HG02798 (cell line): ENCODE measurements around the gene FMOD.

ENCODE experiments used
- ATAC-seq: cut with Tn5 transposase; IDR thresholded peaks from one replicate; pipeline ENCODE4 v1.9.1; 2021; ENCODE audit warnings: mild to moderate bottlenecking; ENCODE audit not compliant: unreplicated experiment, poor library complexity

Gene FMOD

DNA sequence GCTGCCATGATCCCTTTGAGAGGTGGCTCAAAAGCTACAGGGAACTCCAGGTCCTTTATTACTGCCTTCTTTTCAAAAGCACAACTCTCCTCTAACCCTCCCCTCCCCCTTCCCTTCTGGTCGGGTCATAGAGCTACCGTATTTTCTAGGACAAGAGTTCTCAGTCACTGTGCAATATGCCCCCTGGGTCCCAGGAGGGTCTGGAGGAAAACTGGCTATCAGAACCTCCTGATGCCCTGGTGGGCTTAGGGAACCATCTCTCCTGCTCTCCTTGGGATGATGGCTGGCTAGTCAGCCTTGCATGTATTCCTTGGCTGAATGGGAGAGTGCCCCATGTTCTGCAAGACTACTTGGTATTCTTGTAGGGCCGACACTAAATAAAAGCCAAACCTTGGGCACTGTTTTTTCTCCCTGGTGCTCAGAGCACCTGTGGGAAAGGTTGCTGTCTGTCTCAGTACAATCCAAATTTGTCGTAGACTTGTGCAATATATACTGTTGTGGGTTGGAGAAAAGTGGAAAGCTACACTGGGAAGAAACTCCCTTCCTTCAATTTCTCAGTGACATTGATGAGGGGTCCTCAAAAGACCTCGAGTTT, 42.5 kb downstream of the FMOD start:
- ATAC-seq: no peak

DNA sequence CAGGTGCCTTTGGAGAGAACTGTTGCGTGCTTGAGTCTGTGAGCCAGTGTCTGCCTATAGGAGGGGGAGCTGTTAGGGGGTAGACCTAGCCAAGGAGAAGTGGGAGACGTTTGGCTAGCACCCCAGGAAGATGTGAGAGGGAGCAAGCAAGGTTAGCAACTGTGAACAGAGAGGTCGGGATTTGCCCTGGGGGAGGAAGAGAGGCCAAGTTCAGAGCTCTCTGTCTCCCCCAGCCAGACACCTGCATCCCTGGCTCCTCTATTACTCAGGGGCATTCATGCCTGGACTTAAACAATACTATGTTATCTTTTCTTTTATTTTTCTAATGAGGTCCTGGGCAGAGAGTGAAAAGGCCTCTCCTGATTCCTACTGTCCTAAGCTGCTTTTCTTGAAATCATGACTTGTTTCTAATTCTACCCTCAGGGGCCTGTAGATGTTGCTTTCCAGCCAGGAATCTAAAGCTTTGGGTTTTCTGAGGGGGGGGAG, 43.2 kb downstream of the FMOD start:
- no peak for ATAC-seq

DNA sequence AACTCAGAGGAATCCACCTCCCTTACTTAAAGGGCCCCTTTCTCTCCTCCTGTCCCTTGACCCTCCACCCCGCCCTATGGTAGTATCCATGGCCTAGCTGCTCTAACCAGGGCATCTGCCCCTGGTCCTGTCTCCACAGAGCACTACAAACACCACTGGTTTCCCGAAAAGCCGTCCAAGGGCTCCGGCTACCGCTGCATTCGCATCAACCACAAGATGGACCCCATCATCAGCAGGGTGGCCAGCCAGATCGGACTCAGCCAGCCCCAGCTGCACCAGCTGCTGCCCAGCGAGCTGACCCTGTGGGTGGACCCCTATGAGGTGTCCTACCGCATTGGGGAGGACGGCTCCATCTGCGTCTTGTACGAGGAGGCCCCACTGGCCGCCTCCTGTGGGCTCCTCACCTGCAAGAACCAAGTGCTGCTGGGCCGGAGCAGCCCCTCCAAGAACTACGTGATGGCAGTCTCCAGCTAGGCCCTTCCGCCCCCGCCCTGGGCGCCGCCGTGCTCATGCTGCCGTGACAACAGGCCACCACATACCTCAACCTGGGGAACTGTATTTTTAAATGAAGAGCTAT, 43.9 kb downstream of the FMOD start:
- no peak for ATAC-seq

DNA sequence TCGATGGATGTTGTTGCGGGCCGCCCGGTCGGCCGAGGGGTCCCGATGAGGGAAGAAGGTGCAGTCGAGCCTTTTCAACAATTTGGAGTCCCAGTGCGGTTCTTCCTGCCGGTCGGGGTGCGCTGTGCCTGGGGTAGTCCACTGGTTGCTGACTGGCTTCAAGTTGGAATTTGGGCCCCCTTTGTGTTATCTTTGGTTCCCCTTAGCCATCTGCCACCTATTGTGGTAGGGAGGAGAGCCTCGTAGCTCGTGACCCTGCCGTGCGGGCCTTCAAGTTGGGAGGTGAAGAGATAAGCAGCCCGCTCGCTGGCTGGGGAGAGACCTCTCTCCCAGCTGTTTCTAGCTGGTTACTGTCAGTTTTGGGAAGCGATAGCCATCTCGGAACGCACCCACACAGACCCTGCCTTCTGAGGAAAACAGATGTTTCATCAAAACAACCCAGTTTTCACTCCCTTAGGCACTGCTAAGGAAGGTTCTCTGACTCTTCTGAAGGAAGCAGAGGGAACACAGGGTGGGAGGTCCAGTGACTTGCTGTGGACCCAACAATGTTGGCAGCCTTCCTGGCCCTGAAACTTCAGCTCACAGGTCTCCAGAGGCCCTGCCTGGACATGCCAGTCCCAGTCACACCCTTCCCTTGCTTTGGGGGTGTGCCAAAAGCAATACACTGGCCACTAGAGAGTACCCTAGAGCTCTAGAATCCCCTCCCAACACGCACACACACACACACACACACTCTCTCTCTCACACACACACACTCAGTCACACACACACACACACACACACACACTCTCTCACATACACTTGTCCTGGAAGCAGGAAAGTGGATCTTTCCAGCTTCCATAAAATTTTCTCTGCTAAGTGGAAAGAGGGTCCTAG, 44.6 kb downstream of the FMOD start:
- ATAC-seq: no peak

DNA sequence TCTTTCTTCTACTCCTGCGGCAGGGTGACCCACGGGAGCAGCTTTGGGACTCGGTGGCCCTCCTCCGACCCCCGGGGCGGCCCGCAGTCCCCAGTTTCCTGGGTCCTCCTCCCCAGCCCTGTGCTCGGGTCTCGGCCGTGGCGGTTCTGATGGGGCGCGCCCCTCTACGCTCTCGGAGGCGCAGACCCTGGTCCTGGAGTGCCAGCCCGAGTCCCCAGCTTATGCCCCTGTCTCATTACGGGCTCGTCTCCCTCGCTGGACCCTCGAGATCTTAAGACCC, 45.2 kb downstream of the FMOD start:
- ATAC-seq: no peak

DNA sequence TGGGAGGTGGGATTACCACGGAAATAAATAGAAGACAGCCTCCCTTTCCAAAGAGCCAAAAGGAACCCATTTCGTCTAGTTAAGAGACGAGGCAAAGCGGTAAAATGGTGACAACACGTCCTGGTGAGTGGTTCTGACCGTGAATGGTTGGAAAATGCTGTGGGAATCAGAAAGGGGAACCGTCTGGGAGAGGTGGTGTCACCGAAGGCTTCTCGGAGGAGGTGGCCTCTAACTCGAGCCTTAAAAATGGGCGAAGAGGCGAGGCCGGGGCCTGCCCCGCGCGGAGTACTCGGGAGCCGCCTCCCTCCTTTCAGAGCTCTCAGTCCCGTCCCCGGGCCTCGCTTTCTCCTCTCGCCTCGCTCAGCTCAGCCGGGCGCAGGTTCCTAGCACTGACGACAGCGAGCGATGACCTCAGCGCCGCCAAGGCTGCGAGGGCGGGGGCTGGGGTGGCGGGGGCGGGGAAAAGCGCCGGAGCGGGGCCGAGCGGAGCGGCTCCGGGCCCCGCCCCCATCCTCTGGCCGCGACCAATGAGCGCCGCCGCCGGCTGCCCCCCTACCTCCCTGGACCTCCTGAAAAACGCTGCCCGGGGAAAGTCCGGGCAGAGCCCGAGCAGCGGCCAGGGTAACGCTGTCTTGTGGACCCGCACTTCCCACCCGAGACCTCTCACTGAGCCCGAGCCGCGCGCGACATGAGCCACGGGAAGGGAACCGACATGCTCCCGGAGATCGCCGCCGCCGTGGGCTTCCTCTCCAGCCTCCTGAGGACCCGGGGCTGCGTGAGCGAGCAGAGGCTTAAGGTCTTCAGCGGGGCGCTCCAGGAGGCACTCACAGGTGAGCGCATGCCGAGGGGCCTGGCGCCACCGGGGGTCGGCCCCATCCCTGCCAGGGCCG, 45.8 kb downstream of the FMOD start, which contains the start of gene BTG2:
TSS of gene BTG2 (plus strand) at position 601 of the 890 bp plus-strand sequence. CDS start at position 689, 88 bp downstream.
- peak; percentile 77 for ATAC-seq

DNA sequence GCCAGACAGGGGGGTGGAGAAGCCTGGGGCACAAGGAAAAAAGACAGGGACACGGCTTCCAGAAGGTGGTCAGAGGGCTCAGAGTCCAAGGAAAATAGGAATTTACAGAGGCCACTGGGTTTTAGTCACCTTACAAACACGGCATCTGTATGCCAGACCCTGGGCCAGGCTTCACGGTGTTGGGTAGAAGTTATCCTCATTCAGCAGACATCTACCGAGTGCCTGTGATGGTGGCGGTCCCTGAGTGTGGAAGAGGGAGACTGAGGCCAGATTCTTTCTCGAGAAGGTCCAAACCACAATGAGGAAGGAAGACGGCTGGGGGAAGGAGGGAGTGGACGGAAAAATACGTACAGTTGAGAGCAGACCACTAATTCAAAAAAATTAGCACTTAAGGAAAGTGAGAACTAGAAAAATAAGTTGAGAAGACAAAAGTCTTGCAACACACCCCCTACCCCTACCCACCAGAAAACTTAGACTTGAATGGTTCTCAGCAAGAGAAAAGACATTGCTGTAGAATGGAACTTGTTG, 46.5 kb downstream of the FMOD start:
- ATAC-seq: no peak

DNA sequence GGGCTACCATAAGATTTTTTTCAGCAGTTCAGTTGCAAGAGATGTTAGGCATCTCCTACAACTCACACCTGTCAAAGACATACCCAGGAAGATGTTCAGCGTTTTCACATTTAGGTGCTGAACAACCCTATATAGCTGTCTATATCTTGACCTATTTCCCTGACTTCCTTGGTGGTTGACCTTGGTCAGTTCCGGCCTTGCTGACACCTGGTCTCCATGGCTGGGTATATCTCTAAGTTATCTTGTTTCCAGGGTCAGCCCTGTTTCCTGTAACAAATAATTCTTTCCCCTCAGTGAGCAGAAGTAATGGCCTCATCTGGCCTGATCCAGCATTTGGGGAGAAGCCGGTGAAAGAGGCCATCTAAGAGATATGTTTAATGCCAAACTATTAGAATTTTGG, 48.0 kb downstream of the FMOD start:
- no peak for ATAC-seq

DNA sequence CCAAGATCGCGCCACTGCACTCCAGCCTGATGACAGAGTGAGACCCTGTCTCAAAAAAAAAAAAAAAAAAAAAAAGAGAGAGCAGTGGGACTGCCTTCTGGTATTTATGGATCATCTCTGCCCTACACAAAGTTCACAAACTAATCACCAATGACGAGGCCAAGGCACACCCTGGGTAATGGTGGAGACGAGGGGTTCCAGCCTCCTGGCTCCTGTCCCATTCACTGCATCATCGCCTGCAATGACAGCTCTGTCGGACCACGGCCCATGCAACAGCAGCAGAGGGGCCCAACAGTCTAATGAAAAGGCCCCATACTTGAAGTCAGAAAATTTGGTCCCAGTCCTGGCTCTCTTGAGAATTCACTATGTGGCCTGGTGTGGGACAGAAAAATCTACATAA, 48.5 kb downstream of the FMOD start:
- ATAC-seq: no peak

DNA sequence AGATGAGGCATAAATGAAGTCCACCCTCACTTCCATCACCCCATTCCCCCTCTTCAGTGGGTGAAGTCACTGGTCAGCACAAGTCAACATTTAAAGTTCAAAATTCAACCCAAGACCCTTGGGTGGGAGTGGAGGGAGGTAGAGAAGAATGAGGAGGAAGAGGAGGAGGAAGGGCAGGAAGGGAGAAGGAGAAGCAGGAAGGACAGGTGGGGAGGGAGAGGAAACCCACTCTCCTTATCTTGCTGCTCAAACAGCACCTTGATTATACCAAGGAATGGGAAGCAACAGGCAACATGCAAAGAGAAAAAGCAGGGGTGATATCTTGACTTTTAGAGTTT, 49.6 kb downstream of the FMOD start:
- ATAC-seq: no peak

DNA sequence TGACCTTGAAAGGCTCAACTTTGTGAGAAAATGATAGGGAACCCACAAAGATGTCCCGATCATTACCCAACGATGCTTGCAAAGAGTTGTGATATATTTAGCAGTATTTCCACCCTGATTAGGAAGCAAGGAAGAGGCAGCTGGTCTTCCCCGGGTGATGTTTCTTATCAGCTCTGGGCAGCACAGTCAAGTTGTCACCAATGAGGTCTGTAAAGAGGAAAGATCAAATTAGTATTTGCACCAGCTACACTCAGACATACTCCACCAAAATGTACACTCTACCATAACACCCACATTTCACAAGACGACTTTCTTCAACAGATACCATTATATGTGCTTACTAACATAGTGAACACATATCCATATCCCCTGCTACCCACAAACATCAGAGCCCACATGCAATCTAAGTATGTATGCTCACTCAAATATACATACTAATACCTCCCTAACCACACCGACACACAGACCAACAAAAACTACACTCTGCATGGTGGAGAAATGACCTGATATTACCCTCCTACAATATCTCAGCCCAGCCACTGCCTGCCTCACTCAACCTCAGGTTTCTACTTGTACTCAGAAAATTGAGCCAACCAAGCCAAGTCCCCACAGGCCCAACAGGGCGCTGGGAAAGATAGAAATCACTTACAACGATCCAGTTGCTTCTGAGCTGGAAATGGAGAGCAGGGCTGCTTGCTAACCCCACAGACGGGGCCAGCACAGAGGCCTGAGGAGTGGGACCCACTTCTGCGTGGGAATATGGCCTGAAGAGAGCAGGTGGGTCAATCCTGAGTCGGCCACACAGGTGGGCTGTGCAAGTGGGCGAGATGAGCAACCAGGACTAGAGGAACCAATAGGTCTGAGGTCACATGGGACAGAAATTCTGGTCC, 50.2 kb downstream of the FMOD start:
- ATAC-seq: no peak

DNA sequence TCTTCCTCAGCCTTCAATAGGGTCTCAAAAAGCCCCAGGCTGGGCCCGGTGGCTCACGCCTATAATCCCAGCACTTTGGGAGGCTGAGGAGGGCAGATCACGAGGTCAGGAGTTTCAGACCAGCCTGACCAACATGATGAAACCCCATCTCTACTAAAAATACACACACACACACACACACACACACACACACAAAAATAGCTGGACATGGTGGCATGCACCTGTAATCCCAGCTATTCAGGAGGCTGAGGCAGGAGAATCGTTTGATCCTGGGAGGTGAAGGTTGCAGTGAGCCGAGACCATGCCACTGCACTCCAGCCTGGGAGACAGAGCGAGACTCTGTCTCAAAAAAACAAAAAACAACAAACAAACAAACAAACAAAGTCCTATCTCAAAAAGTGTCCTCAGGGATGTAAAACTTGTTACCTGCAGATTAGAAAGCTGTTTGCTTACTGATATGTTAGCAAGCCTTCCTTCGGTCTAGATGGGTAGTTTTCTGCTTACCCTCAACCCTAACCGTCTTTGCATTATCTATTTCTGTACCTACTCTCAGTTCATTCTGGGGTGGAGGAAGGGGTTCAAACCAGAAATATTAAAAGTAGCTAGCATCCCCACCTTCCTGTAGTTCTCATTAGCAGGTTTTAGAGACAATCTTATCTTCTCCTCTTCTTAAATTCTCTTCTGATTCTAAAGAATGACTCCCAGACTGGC, 51.0 kb downstream of the FMOD start:
- ATAC-seq: peak; percentile 38

DNA sequence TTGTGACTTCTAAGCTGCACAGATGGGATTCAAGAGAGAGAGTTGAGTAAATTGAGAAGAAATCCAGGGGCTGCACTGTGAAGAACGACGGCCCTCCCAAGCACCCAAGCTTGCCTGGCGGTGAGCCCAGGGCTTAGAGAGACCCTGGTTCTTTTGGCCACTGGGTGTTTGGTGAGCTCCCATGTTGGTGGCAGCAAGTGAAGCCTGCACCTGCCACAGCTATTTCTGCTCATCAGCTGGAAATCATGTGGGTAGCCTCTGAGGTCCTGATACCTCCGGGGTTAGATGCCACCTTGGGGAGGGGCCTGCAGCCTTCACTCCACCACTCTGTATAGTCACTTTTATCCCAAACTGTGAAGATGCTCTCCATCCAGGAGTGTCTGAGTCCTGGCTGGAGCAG, 51.8 kb downstream of the FMOD start:
- ATAC-seq: peak; percentile 47

DNA sequence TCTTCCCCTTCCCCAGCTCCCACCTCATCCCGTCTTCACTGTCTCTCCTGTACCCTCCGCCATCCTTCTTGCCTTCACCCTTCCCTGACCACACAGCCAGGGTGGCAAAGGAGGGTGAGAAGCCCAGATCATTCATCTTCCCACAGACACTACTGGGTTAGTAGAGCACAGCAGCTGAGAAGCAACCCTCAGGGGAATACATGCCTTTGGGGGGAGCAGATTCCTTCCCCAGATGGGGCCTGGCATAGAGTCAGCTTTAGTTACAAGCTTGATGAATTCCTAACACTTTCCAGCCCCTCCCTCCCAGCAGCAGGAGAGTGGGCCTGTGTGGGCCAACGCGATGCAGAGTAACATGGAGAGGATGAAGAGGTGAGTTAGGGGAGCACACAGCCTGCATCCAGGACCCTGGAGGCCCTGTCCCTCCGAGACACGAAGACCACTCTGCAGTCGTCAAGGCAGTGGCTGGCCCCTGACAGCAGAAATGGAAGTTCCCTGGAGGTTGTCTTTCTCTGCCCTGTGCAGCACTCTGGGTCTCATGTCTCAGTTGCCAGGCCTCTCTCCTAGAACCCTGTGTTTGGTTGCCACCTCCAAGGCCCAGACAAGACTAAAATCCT, 54.4 kb downstream of the FMOD start:
- no peak for ATAC-seq

DNA sequence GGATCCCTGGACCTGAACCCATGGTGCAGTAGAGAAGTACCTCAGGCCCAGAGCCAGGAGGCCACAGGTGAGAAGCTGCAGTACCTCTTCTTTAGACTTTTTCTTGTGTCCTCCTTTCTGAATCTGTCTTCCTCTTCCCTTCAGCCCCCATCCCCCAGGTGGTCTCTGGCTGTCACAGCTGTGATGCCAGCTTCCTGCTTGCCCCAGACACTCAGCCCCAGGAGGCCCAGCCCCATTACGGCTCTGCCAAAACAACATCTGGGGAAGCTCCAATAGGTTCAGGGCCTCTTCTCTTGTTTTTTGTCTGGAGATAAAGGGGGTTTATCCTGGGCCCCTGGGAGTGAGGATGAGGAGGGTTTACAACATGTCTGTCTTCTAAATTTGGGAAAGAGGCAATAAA, 55.1 kb downstream of the FMOD start:
- ATAC-seq: no peak

DNA sequence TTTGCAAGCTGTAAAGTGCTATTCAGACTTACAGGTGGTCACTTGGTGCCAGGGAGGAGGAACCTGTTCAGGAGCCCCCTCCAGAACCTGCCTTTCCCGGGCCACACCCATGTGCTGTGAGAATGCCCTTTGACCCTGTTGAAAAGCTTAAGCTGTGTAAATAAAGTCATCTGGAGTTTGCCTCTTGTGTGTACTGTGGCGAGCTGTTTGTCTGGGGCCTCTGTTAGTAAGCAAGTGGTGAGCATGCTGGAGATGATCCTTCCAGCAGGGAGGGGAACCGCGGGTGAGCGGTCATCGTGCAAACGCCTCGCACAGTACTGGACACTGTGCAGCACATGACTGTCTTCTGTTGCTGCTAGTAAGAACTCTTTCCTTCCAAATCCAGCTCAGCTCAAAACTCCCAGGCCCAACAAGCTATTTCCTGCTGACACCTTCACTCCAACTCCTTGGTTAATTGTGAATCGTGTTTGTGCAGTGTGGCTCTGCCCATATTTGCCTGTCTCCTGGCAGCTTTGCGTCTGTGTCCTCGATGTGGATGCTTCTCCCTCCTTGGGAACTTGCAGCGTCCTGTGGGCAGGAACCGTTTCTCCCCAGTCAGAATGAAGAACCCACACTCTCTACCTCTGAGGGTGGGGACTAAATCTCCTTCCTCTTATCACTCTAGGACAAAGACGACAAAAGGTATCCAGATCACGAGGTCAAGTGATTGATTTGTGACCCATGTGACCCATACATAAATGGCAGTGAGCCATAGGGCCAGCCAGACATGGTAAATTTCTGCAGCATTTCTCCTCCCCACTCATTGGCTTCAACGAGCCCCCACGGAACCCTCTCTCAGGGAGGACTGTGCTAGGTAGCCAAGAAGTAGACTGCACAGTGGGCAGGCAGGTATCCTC, 59.5 kb downstream of the FMOD start:
- no peak for ATAC-seq
